Liver (tissue), 9 donors: ENCODE measurements around the gene PLA2G15. TPM values are rescaled to one million over a fixed set of nuclear protein-coding genes. Genes with fewer than 3 reads are reported as not detected.

ENCODE experiments used
- DNase-seq: peaks from one replicate; pipeline ENCODE4 v3.0.0-alpha.2; 2017; ENCODE audit warnings: low spot score
- H3K27ac ChIP-seq, 2 donors: one replicate each; pipeline ENCODE4 v1.7.0; 2013; ENCODE audit warnings: inconsistent platforms in 2 of 2, low read length in 2 of 2, control low read depth in 1 of 2, low read depth in 1 of 2, mild to moderate bottlenecking in 1 of 2
- H3K27me3 ChIP-seq, 4 donors: one replicate each; pipeline versions ENCODE4 v1.6.1 to v1.7.0; 2013; ENCODE audit warnings: low read length in 3 of 4, inconsistent platforms in 1 of 4, mild to moderate bottlenecking in 1 of 4, moderate library complexity in 1 of 4; ENCODE audit not compliant: control insufficient read depth in 4 of 4, insufficient read depth in 4 of 4
- H3K36me3 ChIP-seq, 4 donors: one replicate each; pipeline versions ENCODE4 v1.6.1 to v1.7.0; 2013; ENCODE audit warnings: low read length in 3 of 4, mild to moderate bottlenecking in 3 of 4, low read depth in 1 of 4, moderate library complexity in 1 of 4; ENCODE audit not compliant: control insufficient read depth in 4 of 4, insufficient read depth in 3 of 4
- H3K4me1 ChIP-seq, 4 donors: one replicate each; pipeline versions ENCODE4 v1.6.1 to v1.7.0; 2013; ENCODE audit warnings: low read length in 3 of 4, mild to moderate bottlenecking in 3 of 4, moderate library complexity in 1 of 4; ENCODE audit not compliant: control insufficient read depth in 4 of 4, insufficient read depth in 4 of 4
- H3K4me3 ChIP-seq, 3 donors: one replicate each; pipeline versions ENCODE4 v1.6.1 to v1.7.0; 2013; ENCODE audit warnings: low read length in 3 of 3, control low read depth in 1 of 3, low read depth in 1 of 3, mild to moderate bottlenecking in 1 of 3
- H3K9ac ChIP-seq, 2 donors: one replicate each; pipeline ENCODE4 v1.7.0; 2013; ENCODE audit warnings: low read length in 2 of 2, mild to moderate bottlenecking in 2 of 2, moderate library complexity in 2 of 2, control low read depth in 1 of 2, low read depth in 1 of 2
- H3K9me3 ChIP-seq, 4 donors: one replicate each; pipeline versions ENCODE4 v1.6.1 to v1.7.0; 2013; ENCODE audit warnings: low read length in 3 of 4; ENCODE audit not compliant: control insufficient read depth in 4 of 4
- FOXA2 ChIP-seq: IDR thresholded peaks from 2 replicates; pipeline ENCODE4 v1.6.1; 2016; ENCODE audit warnings: antibody characterized with exemption
- RXRA ChIP-seq, 2 donors: IDR thresholded peaks; 2 replicates each; pipeline ENCODE4 v1.6.1; 2017 to 2018; ENCODE audit warnings: antibody characterized with exemption in 2 of 2, mild to moderate bottlenecking in 1 of 2
- TAF1 ChIP-seq: conservative IDR thresholded peaks from 2 replicates; pipeline ENCODE4 v1.6.1; 2016; ENCODE audit warnings: antibody characterized with exemption, mild to moderate bottlenecking
- YY1 ChIP-seq: IDR thresholded peaks from 2 replicates; pipeline ENCODE4 v1.6.1; 2016; ENCODE audit warnings: antibody characterized with exemption, mild to moderate bottlenecking
- WGBS: extraction: QIAGEN DNeasy Blood & Tissue Kit; methylation state at CpG from one replicate; pipeline ENCODE4 v1.1.7; 2013; 5-methylcytosine and 5-hydroxymethylcytosine counted together
- polyA plus RNA-seq, 2 donors: library from polyadenylated mRNA; stranded (reverse) in 1 of 2; unstranded in 1 of 2; fragments of 200-250 nt in 1 of 2; fragments of >200 nt in 1 of 2; fragmentation: Nextera tagmentation in 1 of 2; extraction: Ambion mirVana in 1 of 2; gene quantifications; one replicate each; pipeline versions ENCODE4 v1.2.1 to v1.2.3, GENCODE V29; 2013 to 2015
- total RNA-seq, 2 donors: library from RNA; depleted of rRNA; stranded (reverse); fragments of >200 nt; gene quantifications; one replicate each; pipeline ENCODE4 v1.2.3, GENCODE V29; 2014
- TF ChIP-seq, protein P1 (sequence below): IDR thresholded peaks from 2 replicates; pipeline ENCODE4 v1.6.1; 2016; ENCODE audit warnings: antibody characterized with exemption, mild to moderate bottlenecking
- TF ChIP-seq, protein P2 (sequence below): fragments of 150-350 bp; IDR thresholded peaks from 2 replicates; pipeline ENCODE4 v1.5.1; 2017; ENCODE audit warnings: improper control_type of control experiment, low read depth, low read length; ENCODE audit not compliant: missing input control
- TF ChIP-seq, protein P3 (sequence below): IDR thresholded peaks from 2 replicates; pipeline ENCODE4 v1.6.1; 2016; ENCODE audit warnings: antibody characterized with exemption
- TF ChIP-seq, protein P4 (sequence below): IDR thresholded peaks from 2 replicates; pipeline ENCODE4 v1.6.1; 2016; ENCODE audit warnings: antibody characterized with exemption
- TF ChIP-seq, protein P5 (sequence below): IDR thresholded peaks from 2 replicates; pipeline ENCODE4 v1.6.1; 2016; ENCODE audit warnings: antibody characterized with exemption
- donor health status: healthy.
- donor health status: healthy.
- donor health status: healthy.
- donor health status: healthy.
- donor health status: healthy.

Gene PLA2G15
- total and polyA plus RNA-seq, 4 donors = 4.5 to 19.8 (median 15.1) TPM

DNA sequence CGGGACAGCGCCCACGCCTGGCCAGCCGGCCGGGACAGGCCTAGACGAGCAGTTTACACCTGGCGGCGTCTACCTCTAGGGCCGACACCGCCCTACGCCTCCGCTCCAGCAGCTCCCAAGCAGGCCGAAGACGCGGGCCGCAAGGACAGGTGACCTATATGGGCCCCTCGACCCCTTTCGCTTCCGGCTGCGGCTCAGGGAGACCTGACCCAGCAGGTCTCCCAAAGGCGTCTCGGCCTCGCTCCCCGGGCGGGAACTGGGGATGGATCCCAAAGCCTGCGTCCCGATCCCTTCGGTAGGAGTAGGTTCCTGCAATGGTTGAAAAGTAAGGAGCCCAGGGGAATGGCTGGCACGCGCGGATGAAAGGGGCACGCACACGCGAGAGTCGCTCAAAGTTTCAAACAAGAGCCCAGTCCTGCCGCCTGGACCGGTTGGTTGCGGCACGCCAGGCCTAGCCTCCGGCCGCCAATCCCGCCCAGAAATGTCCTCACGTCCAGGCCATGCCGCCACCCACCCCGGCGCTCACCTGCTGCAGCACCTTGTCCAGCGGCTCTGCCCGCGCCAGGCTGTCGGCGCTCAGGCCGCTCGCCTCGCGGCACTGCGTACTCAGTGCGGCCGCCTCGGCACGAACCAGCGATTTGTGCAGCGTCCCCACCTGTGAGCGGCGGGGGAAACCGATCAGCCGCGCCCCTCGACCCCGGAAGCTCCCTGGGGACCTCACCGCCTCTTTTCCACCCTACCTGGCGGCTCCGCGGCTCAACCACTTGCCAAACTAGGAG lies 9.9 kb upstream of the PLA2G15 start:
- Histone ChIP-seq H3K4me3 (peak overlapping the region; percentile 82 to 88 (median 85)), H3K27ac (peak overlapping the region; percentile 87 to 88), H3K36me3 (peaks cover 4 to 20% (median 14%) of the 10 kb centered on the region in 4 donors), H3K9ac (peak overlapping the region; percentile 51 to 58), H3K27me3 (no peaks in the 10 kb centered on the region), H3K9me3 (no peaks in the 10 kb centered on the region), H3K4me1 (peaks cover 15 to 54% (median 38%) of the 10 kb centered on the region in 4 donors)
- WGBS = 20% methylated on average over 73 of the region's 73 CpGs
- TF ChIP-seq, protein P1, sequence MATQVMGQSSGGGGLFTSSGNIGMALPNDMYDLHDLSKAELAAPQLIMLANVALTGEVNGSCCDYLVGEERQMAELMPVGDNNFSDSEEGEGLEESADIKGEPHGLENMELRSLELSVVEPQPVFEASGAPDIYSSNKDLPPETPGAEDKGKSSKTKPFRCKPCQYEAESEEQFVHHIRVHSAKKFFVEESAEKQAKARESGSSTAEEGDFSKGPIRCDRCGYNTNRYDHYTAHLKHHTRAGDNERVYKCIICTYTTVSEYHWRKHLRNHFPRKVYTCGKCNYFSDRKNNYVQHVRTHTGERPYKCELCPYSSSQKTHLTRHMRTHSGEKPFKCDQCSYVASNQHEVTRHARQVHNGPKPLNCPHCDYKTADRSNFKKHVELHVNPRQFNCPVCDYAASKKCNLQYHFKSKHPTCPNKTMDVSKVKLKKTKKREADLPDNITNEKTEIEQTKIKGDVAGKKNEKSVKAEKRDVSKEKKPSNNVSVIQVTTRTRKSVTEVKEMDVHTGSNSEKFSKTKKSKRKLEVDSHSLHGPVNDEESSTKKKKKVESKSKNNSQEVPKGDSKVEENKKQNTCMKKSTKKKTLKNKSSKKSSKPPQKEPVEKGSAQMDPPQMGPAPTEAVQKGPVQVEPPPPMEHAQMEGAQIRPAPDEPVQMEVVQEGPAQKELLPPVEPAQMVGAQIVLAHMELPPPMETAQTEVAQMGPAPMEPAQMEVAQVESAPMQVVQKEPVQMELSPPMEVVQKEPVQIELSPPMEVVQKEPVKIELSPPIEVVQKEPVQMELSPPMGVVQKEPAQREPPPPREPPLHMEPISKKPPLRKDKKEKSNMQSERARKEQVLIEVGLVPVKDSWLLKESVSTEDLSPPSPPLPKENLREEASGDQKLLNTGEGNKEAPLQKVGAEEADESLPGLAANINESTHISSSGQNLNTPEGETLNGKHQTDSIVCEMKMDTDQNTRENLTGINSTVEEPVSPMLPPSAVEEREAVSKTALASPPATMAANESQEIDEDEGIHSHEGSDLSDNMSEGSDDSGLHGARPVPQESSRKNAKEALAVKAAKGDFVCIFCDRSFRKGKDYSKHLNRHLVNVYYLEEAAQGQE = no peak
- TF ChIP-seq, protein P2, sequence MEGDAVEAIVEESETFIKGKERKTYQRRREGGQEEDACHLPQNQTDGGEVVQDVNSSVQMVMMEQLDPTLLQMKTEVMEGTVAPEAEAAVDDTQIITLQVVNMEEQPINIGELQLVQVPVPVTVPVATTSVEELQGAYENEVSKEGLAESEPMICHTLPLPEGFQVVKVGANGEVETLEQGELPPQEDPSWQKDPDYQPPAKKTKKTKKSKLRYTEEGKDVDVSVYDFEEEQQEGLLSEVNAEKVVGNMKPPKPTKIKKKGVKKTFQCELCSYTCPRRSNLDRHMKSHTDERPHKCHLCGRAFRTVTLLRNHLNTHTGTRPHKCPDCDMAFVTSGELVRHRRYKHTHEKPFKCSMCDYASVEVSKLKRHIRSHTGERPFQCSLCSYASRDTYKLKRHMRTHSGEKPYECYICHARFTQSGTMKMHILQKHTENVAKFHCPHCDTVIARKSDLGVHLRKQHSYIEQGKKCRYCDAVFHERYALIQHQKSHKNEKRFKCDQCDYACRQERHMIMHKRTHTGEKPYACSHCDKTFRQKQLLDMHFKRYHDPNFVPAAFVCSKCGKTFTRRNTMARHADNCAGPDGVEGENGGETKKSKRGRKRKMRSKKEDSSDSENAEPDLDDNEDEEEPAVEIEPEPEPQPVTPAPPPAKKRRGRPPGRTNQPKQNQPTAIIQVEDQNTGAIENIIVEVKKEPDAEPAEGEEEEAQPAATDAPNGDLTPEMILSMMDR = no peak
- no peak for TF ChIP-seq YY1
- TF ChIP-seq, protein P3, sequence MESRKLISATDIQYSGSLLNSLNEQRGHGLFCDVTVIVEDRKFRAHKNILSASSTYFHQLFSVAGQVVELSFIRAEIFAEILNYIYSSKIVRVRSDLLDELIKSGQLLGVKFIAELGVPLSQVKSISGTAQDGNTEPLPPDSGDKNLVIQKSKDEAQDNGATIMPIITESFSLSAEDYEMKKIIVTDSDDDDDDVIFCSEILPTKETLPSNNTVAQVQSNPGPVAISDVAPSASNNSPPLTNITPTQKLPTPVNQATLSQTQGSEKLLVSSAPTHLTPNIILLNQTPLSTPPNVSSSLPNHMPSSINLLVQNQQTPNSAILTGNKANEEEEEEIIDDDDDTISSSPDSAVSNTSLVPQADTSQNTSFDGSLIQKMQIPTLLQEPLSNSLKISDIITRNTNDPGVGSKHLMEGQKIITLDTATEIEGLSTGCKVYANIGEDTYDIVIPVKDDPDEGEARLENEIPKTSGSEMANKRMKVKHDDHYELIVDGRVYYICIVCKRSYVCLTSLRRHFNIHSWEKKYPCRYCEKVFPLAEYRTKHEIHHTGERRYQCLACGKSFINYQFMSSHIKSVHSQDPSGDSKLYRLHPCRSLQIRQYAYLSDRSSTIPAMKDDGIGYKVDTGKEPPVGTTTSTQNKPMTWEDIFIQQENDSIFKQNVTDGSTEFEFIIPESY = no peak
- TF ChIP-seq, protein P4, sequence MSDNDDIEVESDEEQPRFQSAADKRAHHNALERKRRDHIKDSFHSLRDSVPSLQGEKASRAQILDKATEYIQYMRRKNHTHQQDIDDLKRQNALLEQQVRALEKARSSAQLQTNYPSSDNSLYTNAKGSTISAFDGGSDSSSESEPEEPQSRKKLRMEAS = no peak
- no peak for TF ChIP-seq RXRA (IDR thresholded peaks at IDR 0.05)
- no peak for TF ChIP-seq TAF1
- no peak for TF ChIP-seq FOXA2
- peak; percentile 38 for DNase-seq

DNA sequence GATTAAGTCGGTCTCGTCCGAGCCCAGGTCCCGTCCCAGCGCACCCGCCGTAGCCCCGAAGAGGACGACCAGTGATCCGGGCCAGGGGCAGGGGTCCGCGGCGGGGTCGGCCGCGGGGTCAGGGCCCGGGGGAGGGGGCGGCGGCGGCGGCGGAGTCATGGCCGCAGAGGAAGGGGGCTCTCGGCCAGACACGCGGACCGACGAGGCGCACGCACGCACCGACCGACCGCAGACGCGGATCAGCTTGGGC lies 9.4 kb upstream of the PLA2G15 start, which contains the start of gene ESRP2:
Gene ESRP2 (minus strand): TSS at position 241 of the 250 bp plus-strand sequence. CDS start 82 bp downstream, at position 159.
- H3K9me3 ChIP-seq = no peaks in the 10 kb centered on the region
- H3K4me1 ChIP-seq = peaks cover 15 to 53% (median 38%) of the 10 kb centered on the region in 4 donors
- no peak for DNase-seq
- no peaks in the 10 kb centered on the region for H3K27me3 ChIP-seq
- peak within 1 kb of the TSS; percentile 87 to 88 for H3K27ac ChIP-seq
- H3K36me3 ChIP-seq = peaks cover 4 to 15% (median 9%) of the 10 kb centered on the region in 4 donors
- 3% methylated on average over 36 of the region's 36 CpGs for WGBS
- peak within 1 kb of the TSS; percentile 58 to 80 for H3K9ac ChIP-seq
- no peak for TF ChIP-seq TAF1
- peak; percentile 34 for TF ChIP-seq YY1
- TF ChIP-seq, protein P5, sequence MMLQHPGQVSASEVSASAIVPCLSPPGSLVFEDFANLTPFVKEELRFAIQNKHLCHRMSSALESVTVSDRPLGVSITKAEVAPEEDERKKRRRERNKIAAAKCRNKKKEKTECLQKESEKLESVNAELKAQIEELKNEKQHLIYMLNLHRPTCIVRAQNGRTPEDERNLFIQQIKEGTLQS = no peak
- peak within 1 kb of the TSS; percentile 82 to 88 (median 85) for H3K4me3 ChIP-seq
